MM.1S (cell line): ENCODE data around the gene WBP11.

ENCODE experiments used
- DNase-seq: peaks from one replicate; pipeline ENCODE4 v3.0.0-alpha.2; 2015
- H2AFZ ChIP-seq: fragments of 300-600 bp; sonication (generic); 2 replicates; pipeline ENCODE4 v1.6.0; 2016; ENCODE audit warnings: antibody characterized with exemption, low read length
- H3F3A ChIP-seq: fragments of 300-600 bp; sonication (generic); 2 replicates; pipeline ENCODE4 v1.6.1; 2016; ENCODE audit warnings: mild to moderate bottlenecking, antibody characterized with exemption, low read length, moderate library complexity, mixed read lengths; ENCODE audit not compliant: insufficient read depth
- H3K27ac ChIP-seq: fragments of 300-600 bp; sonication (generic); 2 replicates; pipeline ENCODE4 v1.5.1; 2016; ENCODE audit warnings: mild to moderate bottlenecking, low read length
- H3K27me3 ChIP-seq: fragments of 300-600 bp; sonication (generic); replicated peaks from 2 replicates; pipeline ENCODE4 v1.6.0; 2016; ENCODE audit warnings: low read length; ENCODE audit not compliant: insufficient read depth
- H3K36me3 ChIP-seq: fragments of 300-600 bp; sonication (generic); replicated peaks from 2 replicates; pipeline ENCODE4 v1.6.1; 2016; ENCODE audit warnings: mild to moderate bottlenecking, low read length, mixed read lengths; ENCODE audit not compliant: insufficient read depth
- H3K4me1 ChIP-seq: fragments of 300-600 bp; sonication (generic); 2 replicates; pipeline ENCODE4 v1.6.1; 2016; ENCODE audit warnings: low read length, mixed read lengths
- H3K4me2 ChIP-seq: fragments of 300-600 bp; sonication (generic); 2 replicates; pipeline ENCODE4 v1.6.0; 2016; ENCODE audit warnings: low read depth, low read length
- H3K4me3 ChIP-seq: fragments of 300-600 bp; sonication (generic); 2 replicates; pipeline ENCODE4 v1.5.1; 2016; ENCODE audit warnings: low read length, mixed read lengths
- H3K79me2 ChIP-seq: fragments of 300-600 bp; sonication (generic); 2 replicates; pipeline ENCODE4 v1.6.1; 2016; ENCODE audit warnings: mixed run types, low read length, mixed read lengths
- H3K9ac ChIP-seq: fragments of 300-600 bp; sonication (generic); 2 replicates; pipeline ENCODE4 v1.6.1; 2016; ENCODE audit warnings: low read length, mixed read lengths
- H3K9me2 ChIP-seq: fragments of 300-600 bp; sonication (generic); replicated peaks from 2 replicates; pipeline ENCODE4 v1.6.1; 2016; ENCODE audit warnings: mild to moderate bottlenecking, low read length, mixed read lengths; ENCODE audit not compliant: insufficient read depth
- H3K9me3 ChIP-seq: fragments of 300-600 bp; sonication (generic); replicated peaks from 2 replicates; pipeline ENCODE4 v1.6.1; 2016; ENCODE audit warnings: mild to moderate bottlenecking, low read length, mixed read lengths; ENCODE audit not compliant: insufficient read depth
- H4K20me1 ChIP-seq: fragments of 300-600 bp; sonication (generic); 2 replicates; pipeline ENCODE4 v1.6.1; 2016; ENCODE audit warnings: mild to moderate bottlenecking, low read length, moderate library complexity, mixed read lengths; ENCODE audit not compliant: insufficient read depth
- EZH2 ChIP-seq: fragments of 300-600 bp; sonication (generic); optimal IDR thresholded peaks from 2 replicates; pipeline ENCODE3; 2017; ENCODE audit warnings: low read depth, mild to moderate bottlenecking, antibody characterized with exemption, low read length, mixed read lengths
- EZH2phosphoT487 ChIP-seq: fragments of 300-600 bp; sonication (generic); IDR thresholded peaks from 2 replicates; pipeline ENCODE4 v1.6.1; 2018; ENCODE audit warnings: antibody characterized with exemption, low read length
- TF ChIP-seq, protein P1 (sequence below): fragments of 300-600 bp; sonication (generic); IDR thresholded peaks from 2 replicates; pipeline ENCODE4 v1.5.1; 2016; ENCODE audit warnings: antibody characterized with exemption, low read length, mixed read lengths

WBP11 gene

DNA sequence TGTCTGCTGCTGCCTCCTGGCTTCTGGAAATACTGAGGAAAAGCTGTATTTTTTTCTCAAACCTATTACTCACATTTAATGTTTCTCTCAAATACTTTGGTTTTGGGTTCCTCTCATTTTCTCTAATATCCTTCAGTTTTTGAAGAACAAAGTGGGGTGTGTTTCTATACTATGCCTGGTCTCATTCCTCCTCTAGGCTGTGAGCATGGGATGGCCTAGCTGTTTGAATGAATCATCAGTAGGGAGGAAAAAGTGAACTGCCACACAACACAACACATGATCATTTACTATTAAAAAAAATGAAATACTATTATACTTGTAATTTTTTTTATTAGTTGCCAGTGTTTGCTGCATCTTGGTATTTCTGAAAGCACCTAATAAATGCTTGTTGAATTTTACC, 22.0 kb upstream of the WBP11 start:
- Histone ChIP-seq H3K27me3 (no peaks in the 10 kb centered on the region), H3K4me2 (no peak overlapping the region), H4K20me1 (no peaks in the 10 kb centered on the region), H3K9ac (no peak overlapping the region), H3K27ac (no peak overlapping the region), H3K9me2 (no peaks in the 10 kb centered on the region), H3F3A (no peaks in the 10 kb centered on the region), H2AFZ (no peak overlapping the region), H3K79me2 (no peaks in the 10 kb centered on the region), H3K4me1 (no peaks in the 10 kb centered on the region), H3K9me3 (no peaks in the 10 kb centered on the region), H3K36me3 (no peaks in the 10 kb centered on the region), H3K4me3 (no peak overlapping the region)
- TF ChIP-seq, protein P1, sequence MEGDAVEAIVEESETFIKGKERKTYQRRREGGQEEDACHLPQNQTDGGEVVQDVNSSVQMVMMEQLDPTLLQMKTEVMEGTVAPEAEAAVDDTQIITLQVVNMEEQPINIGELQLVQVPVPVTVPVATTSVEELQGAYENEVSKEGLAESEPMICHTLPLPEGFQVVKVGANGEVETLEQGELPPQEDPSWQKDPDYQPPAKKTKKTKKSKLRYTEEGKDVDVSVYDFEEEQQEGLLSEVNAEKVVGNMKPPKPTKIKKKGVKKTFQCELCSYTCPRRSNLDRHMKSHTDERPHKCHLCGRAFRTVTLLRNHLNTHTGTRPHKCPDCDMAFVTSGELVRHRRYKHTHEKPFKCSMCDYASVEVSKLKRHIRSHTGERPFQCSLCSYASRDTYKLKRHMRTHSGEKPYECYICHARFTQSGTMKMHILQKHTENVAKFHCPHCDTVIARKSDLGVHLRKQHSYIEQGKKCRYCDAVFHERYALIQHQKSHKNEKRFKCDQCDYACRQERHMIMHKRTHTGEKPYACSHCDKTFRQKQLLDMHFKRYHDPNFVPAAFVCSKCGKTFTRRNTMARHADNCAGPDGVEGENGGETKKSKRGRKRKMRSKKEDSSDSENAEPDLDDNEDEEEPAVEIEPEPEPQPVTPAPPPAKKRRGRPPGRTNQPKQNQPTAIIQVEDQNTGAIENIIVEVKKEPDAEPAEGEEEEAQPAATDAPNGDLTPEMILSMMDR, result no peak
- TF ChIP-seq EZH2 (no peak), EZH2phosphoT487 (no peak)
- DNase-seq, result no peak

DNA sequence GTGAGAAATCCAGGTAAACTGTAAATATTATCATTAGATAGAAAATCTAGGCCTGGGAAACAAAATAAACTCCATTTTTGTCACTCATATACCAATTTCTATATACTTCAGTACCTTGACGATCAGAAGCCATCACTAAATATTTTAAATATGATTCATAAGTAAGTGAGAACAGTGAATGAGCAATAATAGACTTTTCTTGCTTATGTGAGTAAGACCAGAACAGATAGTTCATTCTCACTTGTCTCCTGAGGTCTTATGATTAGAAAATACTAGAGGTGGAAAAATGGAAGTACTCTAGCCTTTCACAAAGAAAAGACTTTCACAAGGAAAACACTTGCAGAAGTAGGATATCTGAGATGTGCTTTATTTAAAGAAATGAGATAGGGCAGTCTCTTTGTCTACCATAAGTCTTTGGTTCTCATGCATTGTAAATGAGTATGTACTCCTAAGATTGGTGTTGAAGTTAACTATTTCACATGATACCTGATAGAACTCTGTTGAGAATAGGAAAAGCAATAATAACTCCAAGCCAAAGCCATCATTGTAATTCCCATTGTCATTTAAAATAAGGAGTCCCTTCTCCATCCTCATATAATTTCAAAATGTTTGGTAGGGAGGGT, 20.8 kb upstream of the WBP11 start:
- Histone ChIP-seq H3K9me2 (no peaks in the 10 kb centered on the region), H3K79me2 (no peaks in the 10 kb centered on the region)

DNA sequence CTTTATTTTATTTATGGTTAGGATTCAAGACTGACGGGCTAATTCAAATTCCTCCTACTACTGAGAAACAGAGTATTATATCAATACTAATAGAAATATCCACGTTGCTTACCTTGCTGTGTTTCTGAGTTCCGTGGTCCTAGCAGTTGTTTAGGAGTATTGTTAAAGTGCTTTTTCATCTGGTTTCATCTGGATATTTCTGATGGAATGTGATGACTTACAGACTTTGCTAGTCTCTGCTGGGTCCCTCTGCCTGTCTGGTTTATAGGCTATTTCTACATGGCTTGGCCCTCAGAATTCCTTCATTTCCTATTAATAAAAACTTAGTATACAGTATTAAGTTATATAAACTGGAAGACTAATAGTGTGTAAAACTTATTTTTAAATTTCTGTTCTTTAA, 10.7 kb upstream of the WBP11 start, which contains the start of gene SMCO3:
SMCO3 (minus strand) TSS at position 169 of the 400 bp plus-strand sequence. CDS start 7,502 bp downstream, outside the sequence.
- Histone ChIP-seq H3K9ac (no peak within 1 kb of the TSS), H3K9me3 (no peaks in the 10 kb centered on the region), H2AFZ (no peak within 1 kb of the TSS), H3K4me2 (no peak within 1 kb of the TSS), H3K27me3 (no peaks in the 10 kb centered on the region), H3K4me1 (peaks cover 4% of the 10 kb centered on the region; the same call in 1 of the 2 replicates), H3K79me2 (no peaks in the 10 kb centered on the region), H3K36me3 (no peaks in the 10 kb centered on the region), H4K20me1 (no peaks in the 10 kb centered on the region), H3F3A (no peaks in the 10 kb centered on the region), H3K9me2 (no peaks in the 10 kb centered on the region), H3K4me3 (no peak within 1 kb of the TSS), H3K27ac (no peak within 1 kb of the TSS)
- TF ChIP-seq EZH2 (no peak), EZH2phosphoT487 (no peak)
- TF ChIP-seq, protein P1, result no peak
- DNase-seq, result no peak

More for the DNA sequence above, 20.8 kb upstream of the WBP11 start:
- Histone ChIP-seq H3K4me3 (no peak overlapping the region), H3K27me3 (no peaks in the 10 kb centered on the region), H3K27ac (no peak overlapping the region), H2AFZ (no peak overlapping the region), H3K9ac (no peak overlapping the region), H3K36me3 (no peaks in the 10 kb centered on the region), H3F3A (no peaks in the 10 kb centered on the region), H3K4me1 (no peaks in the 10 kb centered on the region), H3K9me3 (no peaks in the 10 kb centered on the region), H4K20me1 (no peaks in the 10 kb centered on the region), H3K4me2 (no peak overlapping the region)
- TF ChIP-seq EZH2, result no peak
- no peak for TF ChIP-seq EZH2phosphoT487
- TF ChIP-seq, protein P1, result no peak
- DNase-seq, result no peak
